ENCODE data around the gene INPP5F.

- no peak for TF ChIP-seq CTCF (IDR thresholded peaks at IDR 0.05; ENCODE audit: low read length)
- TF ChIP-seq EZH2 (IDR thresholded peaks at IDR 0.05; ENCODE audit: borderline replicate concordance, low read length), result no peak
Measured at GRCh38 chr10:119705434-119705831, 20.4 kb upstream of the INPP5F start.
